Measurements from ENCODE around the gene CSTB. TPM values are rescaled to one million over a fixed set of nuclear protein-coding genes. Genes with fewer than 3 reads are reported as not detected.

The CSTB gene
- total RNA-seq, 1 experiment from 2014 or later, result 55.9 TPM

- intact Hi-C loops (cut with micrococcal nuclease; ENCODE audit: unreplicated experiment), result loop anchor here (10.0 kb wide), 1 partner anchor 50 kb away; the partner anchor contains the start of gene AGPAT3
- Histone ChIP-seq H3K27me3 (replicated peaks; ENCODE audit: insufficient read depth, low read depth, low read length, poor library complexity) (no peaks in the 10 kb centered on the region), H3K4me3 (ENCODE audit: low read depth, low read length, poor library complexity, severe bottlenecking) (no peak overlapping the region), H3K27ac (ENCODE audit: low read depth, low read length, poor library complexity, severe bottlenecking) (no peak overlapping the region), H3K36me3 (ENCODE audit: insufficient read depth, low read length, poor library complexity, severe bottlenecking) (no peaks in the 10 kb centered on the region), H3K4me1 (ENCODE audit: insufficient read depth, low read length, poor library complexity, severe bottlenecking) (peaks cover 22% of the 10 kb centered on the region), H3K9me3 (ENCODE audit: low read depth, low read length, poor library complexity, severe bottlenecking) (peaks cover 5% of the 10 kb centered on the region)
- DNase-seq (ENCODE audit: low spot score), result no peak
- ChIA-PET CTCF (no interaction called here), POLR2A (ENCODE audit: low non-redundant PET) (no interaction called here)
- no TSS peak for BruUV-seq (replicated peaks)
- TF ChIP-seq EZH2 (IDR thresholded peaks at IDR 0.05; ENCODE audit: borderline replicate concordance, low read depth, low read length, poor library complexity, severe bottlenecking), result no peak
- no peak for TF ChIP-seq CTCF (conservative IDR thresholded peaks at IDR 0.05; ENCODE audit: low read depth, low read length)
Measured at GRCh38 chr21:43815107-43815613, 39.1 kb upstream of the CSTB start.

GRCh38 chr21:43814215-43815106, 38.4 kb upstream of the CSTB start:
- peaks cover 5% of the 10 kb centered on the region for H3K9me3 ChIP-seq (ENCODE audit: low read depth, low read length, poor library complexity, severe bottlenecking)
- no peak for TF ChIP-seq EZH2 (IDR thresholded peaks at IDR 0.05; ENCODE audit: borderline replicate concordance, low read depth, low read length, poor library complexity, severe bottlenecking)
- no peak for TF ChIP-seq CTCF (conservative IDR thresholded peaks at IDR 0.05; ENCODE audit: low read depth, low read length)
- no peak overlapping the region for H3K4me3 ChIP-seq (ENCODE audit: low read depth, low read length, poor library complexity, severe bottlenecking)
- H3K27me3 ChIP-seq (replicated peaks; ENCODE audit: insufficient read depth, low read depth, low read length, poor library complexity), result no peaks in the 10 kb centered on the region
- no peaks in the 10 kb centered on the region for H3K36me3 ChIP-seq (ENCODE audit: insufficient read depth, low read length, poor library complexity, severe bottlenecking)
- BruUV-seq (replicated peaks), result no TSS peak
- no peak for DNase-seq (ENCODE audit: low spot score)
- ChIA-PET POLR2A (ENCODE audit: low non-redundant PET) (no interaction called here), CTCF (no interaction called here)
- no peak overlapping the region for H3K27ac ChIP-seq (ENCODE audit: low read depth, low read length, poor library complexity, severe bottlenecking)
- intact Hi-C loops (cut with micrococcal nuclease; ENCODE audit: unreplicated experiment), result loop anchor here (5.0 to 10.0 kb wide), 2 partner anchors 50 to 483 kb away; partner anchors contain the start of gene AGPAT3
- peaks cover 22% of the 10 kb centered on the region for H3K4me1 ChIP-seq (ENCODE audit: insufficient read depth, low read length, poor library complexity, severe bottlenecking)

- no TSS peak for BruUV-seq (replicated peaks)
- DNase-seq (ENCODE audit: low spot score), result no peak
- H3K4me1 ChIP-seq (ENCODE audit: insufficient read depth, low read length, poor library complexity, severe bottlenecking), result peaks cover 22% of the 10 kb centered on the region
- no peaks in the 10 kb centered on the region for H3K27me3 ChIP-seq (replicated peaks; ENCODE audit: insufficient read depth, low read depth, low read length, poor library complexity)
- no peaks in the 10 kb centered on the region for H3K36me3 ChIP-seq (ENCODE audit: insufficient read depth, low read length, poor library complexity, severe bottlenecking)
- no peak overlapping the region for H3K4me3 ChIP-seq (ENCODE audit: low read depth, low read length, poor library complexity, severe bottlenecking)
- peaks cover under 1% of the 10 kb centered on the region for H3K9me3 ChIP-seq (ENCODE audit: low read depth, low read length, poor library complexity, severe bottlenecking)
- no peak for TF ChIP-seq CTCF (conservative IDR thresholded peaks at IDR 0.05; ENCODE audit: low read depth, low read length)
- no peak for TF ChIP-seq EZH2 (IDR thresholded peaks at IDR 0.05; ENCODE audit: borderline replicate concordance, low read depth, low read length, poor library complexity, severe bottlenecking)
- intact Hi-C loops (cut with micrococcal nuclease; ENCODE audit: unreplicated experiment), result loop anchor here (5.0 to 10.0 kb wide), 2 partner anchors 51 to 484 kb away; partner anchors contain the start of gene AGPAT3
- POLR2A ChIA-PET (ENCODE audit: low non-redundant PET), result no interaction called here
- H3K27ac ChIP-seq (ENCODE audit: low read depth, low read length, poor library complexity, severe bottlenecking), result no peak overlapping the region
- CTCF ChIA-PET, result no interaction called here
Measured at GRCh38 chr21:43813656-43813980, 37.5 kb upstream of the CSTB start.
